Measurements from ENCODE around the gene ADTRP. TPM values are rescaled to one million over a fixed set of nuclear protein-coding genes. Genes with fewer than 3 reads are reported as not detected.

Gene ADTRP
- total and polyA plus RNA-seq, 2 of the 13 experiments (the other 11 are each of a cell fraction or from before 2014, with no cell fraction given): not detected

DNA sequence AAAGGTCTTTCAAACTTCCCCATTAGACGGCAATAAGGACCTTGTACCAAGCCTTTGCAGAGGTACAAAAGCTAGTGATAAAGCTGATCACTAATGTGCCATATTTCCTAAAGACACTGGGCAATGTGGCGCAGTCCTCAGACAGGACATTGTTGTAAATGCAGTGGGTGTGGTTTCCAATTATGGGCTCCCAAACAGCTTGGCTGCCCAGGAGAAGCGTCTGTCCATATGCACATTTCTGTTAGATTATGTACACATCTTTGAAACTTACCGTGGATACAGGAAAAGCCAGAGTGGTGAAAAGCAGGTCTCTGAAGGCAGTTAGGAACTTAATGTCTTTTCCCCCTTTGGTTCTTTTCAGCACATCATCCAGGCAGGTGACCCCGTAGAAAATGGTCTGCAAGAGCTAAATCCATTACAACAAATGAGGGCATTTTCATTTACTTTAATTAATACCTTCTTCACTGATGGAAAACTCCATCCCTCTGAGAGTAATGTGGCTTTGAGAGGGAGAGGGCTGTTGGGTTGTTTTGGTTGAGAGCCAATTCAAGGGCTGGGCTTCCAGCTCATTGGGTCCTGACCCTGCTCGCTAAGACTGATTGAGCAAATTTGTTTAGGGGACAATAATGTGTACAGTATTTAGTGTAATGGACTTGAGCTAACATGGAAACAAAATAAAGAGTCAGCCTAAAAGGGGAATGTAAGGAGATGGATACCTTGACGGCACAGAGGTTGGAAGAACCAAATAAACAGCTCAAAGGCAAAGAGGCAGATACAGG lies 10.4 kb downstream of the ADTRP start:
- Histone ChIP-seq H3K4me2 (ENCODE audit: low read depth, low read length) (no peak overlapping the region), H3K27ac (ENCODE audit: extremely low read length, insufficient read depth, low read length) (no peak overlapping the region), H3K79me2 (ENCODE audit: insufficient read depth, low read length) (no peaks in the 10 kb centered on the region), H4K20me1 (ENCODE audit: insufficient read depth, low read length) (no peaks in the 10 kb centered on the region), H3K4me3 (replicated peaks in 1 of 3; ENCODE audit: insufficient read depth in 1 of 3, low read depth in 2 of 3, low read length in 3 of 3) (no peak overlapping the region), H3K9ac (ENCODE audit: insufficient read depth, low read depth, low read length) (no peak overlapping the region), H3K9me3 (ENCODE audit: low read length) (no peaks in the 10 kb centered on the region), H3K27me3 (ENCODE audit: control insufficient read depth in 1 of 2, insufficient read depth in 2 of 2, low read length in 2 of 2) (peaks cover 2 to 35% of the 10 kb centered on the region in 2 experiments; a peak in 3 of 5 replicates), H3K36me3 (replicated peaks in 1 of 2; ENCODE audit: control insufficient read depth in 1 of 2, insufficient read depth in 2 of 2, low read length in 2 of 2) (no peaks in the 10 kb centered on the region), H3K4me1 (ENCODE audit: insufficient read depth, low read length) (peaks cover 5% of the 10 kb centered on the region; the same call in 1 of the 2 replicates), H2AFZ (ENCODE audit: low read length) (no peak overlapping the region)
- intact Hi-C loops (cut with micrococcal nuclease; ENCODE audit: unreplicated experiment) (no loop called here), in situ Hi-C loops (cut with HindIII; ENCODE audit: extremely low pct_ligation_motif_present, low pct_unique_long_range_greater_than_20kb) (no loop called here)
- no peak for TF ChIP-seq ZNF713 (CRISPR knock-in tag; IDR thresholded peaks at IDR 0.05)
- TF ChIP-seq ZNF83 (CRISPR knock-in tag; IDR thresholded peaks at IDR 0.05; ENCODE audit: borderline replicate concordance): no peak
- no peak for TF ChIP-seq ZKSCAN8 (CRISPR knock-in tag; IDR thresholded peaks at IDR 0.05; ENCODE audit: borderline replicate concordance)
- no peak for TF ChIP-seq GLI4 (CRISPR knock-in tag; IDR thresholded peaks at IDR 0.05; ENCODE audit: borderline replicate concordance)
- BruUV-seq (replicated peaks): no TSS peak
- no peak for ATAC-seq
- 28% methylated on average over 7 of the region's 7 CpGs for WGBS (ENCODE audit: low lambda C conversion rate)
- no peak for FAIRE-seq
- no peak for DNase-seq (ENCODE audit: low spot score)
- CTCF ChIA-PET (ENCODE audit: low intra/inter-chr PET ratio, low total read pairs): no interaction called here
- POLR2A ChIA-PET: no interaction called here

DNA sequence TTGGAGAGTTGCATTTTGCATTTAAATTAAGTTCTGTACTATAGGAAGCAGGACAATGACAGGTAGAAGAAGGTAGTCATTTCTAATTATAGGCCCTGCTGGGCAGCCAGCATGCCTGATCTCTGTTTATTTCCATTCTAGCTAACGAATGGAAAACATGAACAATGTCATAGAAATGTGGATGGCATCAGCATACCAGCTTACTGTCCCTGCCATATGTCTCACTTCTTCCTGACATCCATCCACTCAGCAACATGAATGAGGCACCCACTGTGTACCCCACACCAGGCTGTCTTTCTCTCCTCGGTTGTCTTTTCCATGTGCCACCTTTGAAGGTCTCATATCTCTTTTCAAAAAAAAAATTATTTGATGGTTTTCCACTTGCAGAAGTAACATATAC lies 11.1 kb downstream of the ADTRP start:
- WGBS (ENCODE audit: low lambda C conversion rate): 0% methylated on average over 2 of the region's 2 CpGs
- FAIRE-seq (no peak), DNase-seq (ENCODE audit: low spot score) (no peak), ATAC-seq (no peak)
- CTCF ChIA-PET (ENCODE audit: low intra/inter-chr PET ratio, low total read pairs): no interaction called here
- in situ Hi-C loops (cut with HindIII; ENCODE audit: extremely low pct_ligation_motif_present, low pct_unique_long_range_greater_than_20kb) (no loop called here), intact Hi-C loops (cut with micrococcal nuclease; ENCODE audit: unreplicated experiment) (no loop called here)
- H2AFZ ChIP-seq (ENCODE audit: low read length): no peak overlapping the region
- H3K9ac ChIP-seq (ENCODE audit: insufficient read depth, low read depth, low read length): no peak overlapping the region
- H3K27ac ChIP-seq (ENCODE audit: extremely low read length, insufficient read depth, low read length): no peak overlapping the region
- H3K4me1 ChIP-seq (ENCODE audit: insufficient read depth, low read length): peaks cover 5% of the 10 kb centered on the region; the same call in 1 of the 2 replicates
- no peaks in the 10 kb centered on the region for H4K20me1 ChIP-seq (ENCODE audit: insufficient read depth, low read length)
- H3K36me3 ChIP-seq (replicated peaks in 1 of 2; ENCODE audit: control insufficient read depth in 1 of 2, insufficient read depth in 2 of 2, low read length in 2 of 2): no peaks in the 10 kb centered on the region
- POLR2A ChIA-PET: no interaction called here
- H3K9me3 ChIP-seq (ENCODE audit: low read length): no peaks in the 10 kb centered on the region
- H3K27me3 ChIP-seq (ENCODE audit: control insufficient read depth in 1 of 2, insufficient read depth in 2 of 2, low read length in 2 of 2): peaks cover 2 to 28% of the 10 kb centered on the region in 2 experiments; a peak in 3 of 5 replicates
- H3K4me3 ChIP-seq (replicated peaks in 1 of 3; ENCODE audit: insufficient read depth in 1 of 3, low read depth in 2 of 3, low read length in 3 of 3): no peak overlapping the region
- BruUV-seq (replicated peaks): no TSS peak
- H3K79me2 ChIP-seq (ENCODE audit: insufficient read depth, low read length): no peaks in the 10 kb centered on the region
- no peak overlapping the region for H3K4me2 ChIP-seq (ENCODE audit: low read depth, low read length)
- TF ChIP-seq MED13 (CRISPR knock-in tag; IDR thresholded peaks at IDR 0.05) (no peak), ZNF646 (CRISPR knock-in tag; IDR thresholded peaks at IDR 0.05) (no peak), SCMH1 (CRISPR knock-in tag; IDR thresholded peaks at IDR 0.05; ENCODE audit: borderline replicate concordance) (no peak), SMAD9 (CRISPR knock-in tag; IDR thresholded peaks at IDR 0.05) (no peak), NFYB (CRISPR knock-in tag; IDR thresholded peaks at IDR 0.05) (no peak), NBN (conservative IDR thresholded peaks at IDR 0.05) (no peak), REL (CRISPR knock-in tag; conservative IDR thresholded peaks at IDR 0.05) (no peak)

All from HepG2 (cell line).